NT2/D1 (cell line): Measurements from ENCODE around the gene OBSCN.

Experiments used
- DNase-seq: peaks from one replicate; pipeline ENCODE4 v3.0.0-alpha.2; 2011; ENCODE audit warnings: low read depth, low spot score
- H3K27me3 ChIP-seq: 2 replicates; pipeline ENCODE4 v1.6.0; 2011; ENCODE audit warnings: mild to moderate bottlenecking; ENCODE audit not compliant: insufficient read length, insufficient read depth
- H3K36me3 ChIP-seq: 2 replicates; pipeline ENCODE4 v1.6.1; 2011; ENCODE audit warnings: mild to moderate bottlenecking, low read length, mixed read lengths; ENCODE audit not compliant: insufficient read depth, insufficient read length
- H3K4me1 ChIP-seq: 2 replicates; pipeline ENCODE4 v1.5.1; 2011; ENCODE audit not compliant: insufficient read depth, insufficient read length
- H3K4me3 ChIP-seq: 2 replicates; pipeline ENCODE4 v1.5.1; 2011; ENCODE audit warnings: low read depth; ENCODE audit not compliant: insufficient read length
- H3K9ac ChIP-seq: 2 replicates; pipeline ENCODE4 v1.6.0; 2011; ENCODE audit warnings: low read depth; ENCODE audit not compliant: insufficient read length
- H3K9me3 ChIP-seq: 2 replicates; pipeline ENCODE4 v1.5.1; 2011; ENCODE audit warnings: mild to moderate bottlenecking, low read length; ENCODE audit not compliant: insufficient read depth
- SUZ12 ChIP-seq: IDR thresholded peaks from 2 replicates; pipeline ENCODE4 v1.6.1; 2011; ENCODE audit not compliant: insufficient read length, insufficient read depth; ENCODE audit errors: extremely low read depth
- YY1 ChIP-seq: IDR thresholded peaks from 2 replicates; pipeline ENCODE4 v1.6.1; 2011; ENCODE audit not compliant: insufficient read length, insufficient read depth
- ZNF274 ChIP-seq: IDR thresholded peaks from 2 replicates; pipeline ENCODE4 v1.6.1; 2011; ENCODE audit warnings: mild to moderate bottlenecking, low read depth, low read length

Gene OBSCN

DNA sequence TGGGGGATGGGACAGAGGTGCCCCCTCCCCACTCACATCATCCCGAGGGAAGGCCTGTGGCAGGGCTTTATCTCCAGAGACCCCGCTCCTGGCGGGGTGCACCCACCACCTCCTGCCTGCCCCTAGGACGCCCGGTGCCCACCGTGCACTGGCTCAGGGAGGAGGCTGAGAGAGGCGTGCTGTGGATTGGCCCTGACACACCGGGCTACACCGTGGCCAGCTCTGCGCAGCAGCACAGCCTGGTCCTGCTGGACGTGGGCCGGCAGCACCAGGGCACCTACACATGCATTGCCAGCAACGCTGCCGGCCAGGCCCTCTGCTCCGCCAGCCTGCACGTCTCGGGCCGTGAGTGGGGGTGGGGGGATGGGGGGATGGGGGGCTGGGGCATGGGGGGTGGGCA, 127.1 kb downstream of the OBSCN start:
- DNase-seq = no peak
- TF ChIP-seq ZNF274 = no peak
- no peak for TF ChIP-seq SUZ12
- no peak for TF ChIP-seq YY1
- H3K4me1 ChIP-seq = no peaks in the 10 kb centered on the region

DNA sequence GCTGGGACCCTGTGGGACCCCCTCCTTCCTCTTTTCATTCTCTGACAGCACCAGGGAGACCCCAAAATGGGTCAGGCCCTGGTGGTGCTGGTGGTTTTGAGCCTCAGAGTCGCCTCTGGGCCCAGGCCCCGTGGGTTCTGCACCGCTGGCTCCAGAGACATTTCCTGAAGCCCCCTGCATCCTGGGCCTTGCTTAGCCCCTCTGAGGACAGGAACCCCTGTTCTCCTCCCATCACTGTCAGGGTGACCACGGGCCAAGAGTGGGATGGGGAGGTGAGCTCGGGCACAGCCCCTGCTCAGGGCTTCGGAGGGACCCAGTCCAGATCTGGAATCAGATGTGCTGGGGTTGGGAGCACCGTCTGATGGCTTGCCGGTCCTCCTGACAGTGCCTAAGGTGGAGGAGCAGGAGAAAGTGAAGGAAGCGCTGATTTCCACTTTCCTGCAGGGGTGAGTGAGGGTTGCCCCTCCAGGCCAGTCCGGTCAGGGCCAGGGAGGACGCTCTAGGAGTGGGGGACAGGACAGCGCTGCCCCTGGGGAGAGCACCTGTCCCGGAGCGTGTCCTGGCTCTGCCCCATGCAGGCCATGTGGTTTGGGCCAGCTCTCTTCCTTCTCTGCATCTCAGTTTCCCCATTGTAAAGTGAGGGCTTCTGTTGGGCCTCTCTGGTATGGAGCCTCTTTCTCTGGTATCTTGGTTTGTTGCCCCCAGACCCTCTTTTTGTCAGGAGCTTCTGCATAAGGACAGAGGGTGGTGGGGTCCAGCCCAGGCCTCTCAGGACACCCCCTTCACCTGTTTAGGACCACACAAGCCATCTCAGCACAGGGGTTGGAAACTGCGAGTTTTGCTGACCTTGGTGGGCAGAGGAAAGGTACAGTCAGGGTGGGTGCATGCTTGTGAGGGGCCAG, 127.8 kb downstream of the OBSCN start:
- DNase-seq = no peak
- Histone ChIP-seq H3K9me3 (no peaks in the 10 kb centered on the region), H3K4me3 (no peak overlapping the region), H3K9ac (no peak overlapping the region), H3K27me3 (no peaks in the 10 kb centered on the region), H3K4me1 (no peaks in the 10 kb centered on the region), H3K36me3 (peaks cover 36% of the 10 kb centered on the region)
- TF ChIP-seq YY1 (no peak), ZNF274 (no peak), SUZ12 (no peak)

More for the DNA sequence above, 127.1 kb downstream of the OBSCN start:
- H3K4me3 ChIP-seq = no peak overlapping the region
- H3K9me3 ChIP-seq = no peaks in the 10 kb centered on the region
- peaks cover 32% of the 10 kb centered on the region for H3K36me3 ChIP-seq
- no peak overlapping the region for H3K9ac ChIP-seq
- H3K27me3 ChIP-seq = no peaks in the 10 kb centered on the region

DNA sequence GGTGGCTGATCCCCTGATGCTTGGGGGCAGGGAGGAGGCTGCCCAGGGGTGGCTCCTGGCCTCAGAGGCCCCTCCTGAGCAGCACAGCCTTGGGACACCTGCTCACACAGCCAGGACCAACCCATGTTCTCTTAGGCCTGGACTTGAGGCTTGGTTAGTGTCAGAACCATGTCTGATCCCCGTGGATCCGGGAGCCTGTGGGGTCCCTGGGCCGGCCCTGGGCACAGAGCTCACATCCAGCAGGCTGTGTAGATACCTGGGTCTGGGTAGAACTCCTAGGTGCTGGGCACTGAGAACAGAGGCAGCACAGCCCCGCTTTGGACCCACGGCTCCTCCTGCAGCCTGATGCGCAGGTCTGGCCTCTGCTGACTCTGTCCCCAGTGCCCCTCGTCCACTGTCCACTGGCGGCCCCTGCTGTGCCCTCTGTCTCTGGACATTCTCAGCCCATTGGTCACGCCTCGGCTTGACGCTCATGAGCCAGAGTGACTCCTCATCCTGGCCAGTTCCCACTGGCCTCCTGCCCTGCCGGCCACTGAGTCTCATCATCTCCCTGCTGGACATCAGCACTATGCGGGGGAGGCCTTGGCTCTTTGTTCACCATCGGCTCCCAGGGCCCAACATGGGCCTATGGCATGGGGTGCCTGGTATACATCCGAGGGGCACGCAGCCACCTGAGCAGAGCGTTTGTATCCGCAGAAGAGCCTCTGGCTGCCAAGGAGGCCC, 128.6 kb downstream of the OBSCN start:
- DNase-seq = no peak
- no peaks in the 10 kb centered on the region for H3K27me3 ChIP-seq
- H3K9ac ChIP-seq = no peak overlapping the region
- TF ChIP-seq SUZ12 (no peak), YY1 (no peak), ZNF274 (no peak)
- peaks cover 44% of the 10 kb centered on the region for H3K36me3 ChIP-seq
- H3K4me1 ChIP-seq = peaks cover 2% of the 10 kb centered on the region
- H3K9me3 ChIP-seq = no peaks in the 10 kb centered on the region
- H3K4me3 ChIP-seq = no peak overlapping the region

DNA sequence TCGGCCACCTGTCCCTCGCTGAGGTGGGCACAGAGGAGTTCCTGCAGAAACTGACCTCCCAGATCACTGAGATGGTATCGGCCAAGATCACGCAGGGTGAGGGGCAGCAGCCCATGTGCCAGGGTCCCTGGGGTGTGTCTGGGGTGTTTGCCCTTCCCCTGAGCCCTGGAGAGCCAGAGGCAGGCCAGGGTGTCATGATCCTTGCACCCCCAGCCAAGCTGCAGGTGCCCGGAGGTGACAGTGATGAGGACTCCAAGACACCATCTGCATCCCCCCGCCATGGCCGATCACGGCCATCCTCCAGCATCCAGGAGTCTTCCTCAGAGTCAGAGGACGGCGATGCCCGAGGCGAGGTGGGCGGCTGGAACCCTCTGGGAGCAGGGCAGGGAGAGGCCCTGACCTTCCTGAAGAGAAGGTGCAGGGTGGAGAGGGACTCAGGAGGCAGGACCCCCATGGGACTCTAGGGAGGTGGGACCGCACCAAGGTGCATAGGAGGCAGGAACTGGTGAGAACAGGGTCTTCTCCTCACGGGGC, 129.3 kb downstream of the OBSCN start:
- no peak overlapping the region for H3K4me3 ChIP-seq
- no peaks in the 10 kb centered on the region for H3K9me3 ChIP-seq
- no peak overlapping the region for H3K9ac ChIP-seq
- H3K27me3 ChIP-seq = no peaks in the 10 kb centered on the region
- H3K4me1 ChIP-seq = peaks cover 2% of the 10 kb centered on the region
- H3K36me3 ChIP-seq = peaks cover 49% of the 10 kb centered on the region
- DNase-seq = no peak
- TF ChIP-seq SUZ12 (no peak), YY1 (no peak), ZNF274 (no peak)

DNA sequence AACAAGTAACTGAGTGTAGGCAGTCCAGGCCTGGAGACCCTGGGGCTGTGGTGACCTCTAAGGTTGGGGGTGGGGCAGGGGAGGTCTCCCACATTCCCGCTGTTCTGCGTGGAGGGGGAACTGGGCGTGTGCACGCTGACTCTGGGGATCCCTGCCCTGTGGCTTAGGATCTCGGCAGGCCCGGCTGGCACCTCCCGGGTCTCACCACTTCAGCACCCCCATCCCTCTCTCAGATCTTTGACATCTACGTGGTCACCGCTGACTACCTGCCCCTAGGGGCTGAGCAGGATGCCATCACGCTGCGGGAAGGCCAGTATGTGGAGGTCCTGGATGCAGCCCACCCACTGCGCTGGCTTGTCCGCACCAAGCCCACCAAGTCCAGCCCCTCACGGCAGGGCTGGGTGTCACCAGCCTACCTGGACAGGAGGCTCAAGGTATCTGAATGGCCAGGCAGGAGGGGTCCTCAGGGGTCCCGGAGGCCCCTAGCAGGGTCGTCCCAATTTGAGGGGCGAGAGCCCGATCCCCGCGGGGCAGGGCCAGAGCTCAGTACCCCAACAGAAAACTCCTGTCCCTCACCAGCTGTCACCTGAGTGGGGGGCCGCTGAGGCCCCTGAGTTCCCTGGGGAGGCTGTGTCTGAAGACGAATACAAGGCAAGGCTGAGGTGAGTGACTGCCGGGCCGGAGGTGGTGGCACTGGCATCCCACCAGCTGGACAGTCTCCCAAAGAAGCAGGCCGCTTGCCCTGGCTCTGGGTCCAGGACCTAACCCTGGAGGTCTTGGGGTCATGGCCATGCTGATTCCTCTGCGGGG, 130.1 kb downstream of the OBSCN start:
- TF ChIP-seq ZNF274 = no peak
- TF ChIP-seq YY1 = no peak
- TF ChIP-seq SUZ12 = no peak
- Histone ChIP-seq H3K27me3 (no peaks in the 10 kb centered on the region), H3K36me3 (peaks cover 49% of the 10 kb centered on the region), H3K9me3 (no peaks in the 10 kb centered on the region), H3K4me3 (no peak overlapping the region), H3K4me1 (peaks cover 2% of the 10 kb centered on the region), H3K9ac (no peak overlapping the region)
- DNase-seq = no peak

DNA sequence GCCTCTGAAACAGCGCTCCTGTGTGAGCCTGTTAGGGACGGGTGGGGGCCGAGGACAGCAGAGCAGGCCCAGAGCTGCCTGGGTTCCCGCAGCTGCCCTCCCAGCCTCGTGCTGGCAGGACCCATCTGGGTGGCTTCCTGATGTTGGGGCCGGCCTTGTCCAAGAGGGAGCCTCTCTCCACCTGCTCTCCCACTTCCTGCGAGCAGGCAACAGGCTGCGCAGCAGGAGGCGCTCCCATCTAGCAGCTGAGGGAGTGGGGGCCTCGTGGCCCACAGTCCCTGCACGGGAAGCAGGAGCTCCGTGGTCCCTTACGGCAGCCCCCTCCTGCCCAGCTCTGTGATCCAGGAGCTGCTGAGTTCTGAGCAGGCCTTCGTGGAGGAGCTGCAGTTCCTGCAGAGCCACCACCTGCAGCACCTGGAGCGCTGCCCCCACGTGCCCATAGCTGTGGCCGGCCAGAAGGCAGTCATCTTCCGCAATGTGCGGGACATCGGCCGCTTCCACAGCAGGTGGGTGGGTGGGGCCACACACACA, 130.7 kb downstream of the OBSCN start:
- no peak for TF ChIP-seq YY1
- TF ChIP-seq ZNF274 = no peak
- Histone ChIP-seq H3K36me3 (peaks cover 48% of the 10 kb centered on the region), H3K9ac (no peak overlapping the region), H3K9me3 (peaks cover under 1% of the 10 kb centered on the region), H3K4me3 (no peak overlapping the region), H3K27me3 (no peaks in the 10 kb centered on the region), H3K4me1 (peaks cover 2% of the 10 kb centered on the region)
- no peak for DNase-seq
